ENCODE results near the gene MIA3. TPM values are rescaled to one million over a fixed set of nuclear protein-coding genes. Genes with fewer than 3 reads are reported as not detected.

Gene MIA3
- total and polyA plus RNA-seq, 9 of the 15 experiments (the other 6 are each of a cell fraction or from before 2014, with no cell fraction given), result 21.6 to 89.4 (median 40.8) TPM

GRCh38 chr1:222643938-222644635, 26.2 kb downstream of the MIA3 start (continued):
- TF ChIP-seq DEAF1 (CRISPR knock-in tag; IDR thresholded peaks at IDR 0.05), result no peak
- TF ChIP-seq GTF2A2 (tag; IDR thresholded peaks at IDR 0.05), result peak; percentile 52; the same call in 1 of the 2 replicates
- no peak; the same call in 1 of the 2 replicates for TF ChIP-seq HMGXB4 (CRISPR knock-in tag; IDR thresholded peaks at IDR 0.05)
- no peak for TF ChIP-seq FIP1L1 (IDR thresholded peaks at IDR 0.05; ENCODE audit: low read depth, low read length, poor library complexity, severe bottlenecking)
- no peak for TF ChIP-seq PRMT5 (CRISPR knock-in tag; IDR thresholded peaks at IDR 0.05)
- no peak for TF ChIP-seq NFATC3 (IDR thresholded peaks at IDR 0.05)
- peak; percentile 53 for TF ChIP-seq MAFG (tag; conservative IDR thresholded peaks at IDR 0.05)
- TF ChIP-seq NCOA6 (IDR thresholded peaks at IDR 0.05), result no peak
- no peak; the same call in 1 of the 2 replicates for TF ChIP-seq KLF13 (tag; IDR thresholded peaks at IDR 0.05; ENCODE audit: borderline replicate concordance, low read depth)
- TF ChIP-seq HDAC8 (tag; IDR thresholded peaks at IDR 0.05), result 0 out of 2 replicates have a peak, but pooled peaks have one; percentile 41
- 0 out of 2 replicates have a peak, but pooled peaks have one; percentile 26 for TF ChIP-seq LEF1 (IDR thresholded peaks at IDR 0.05)
- peak; percentile 87 to 98 for TF ChIP-seq SIN3A (IDR thresholded peaks at IDR 0.05; ENCODE audit: borderline replicate concordance in 2 of 2, control insufficient read depth in 1 of 2, low read depth in 2 of 2, low read length in 2 of 2)
- TF ChIP-seq ZNF143 (CRISPR knock-in tag; IDR thresholded peaks at IDR 0.05), result no peak
- TF ChIP-seq USF2 (CRISPR knock-in tag; IDR thresholded peaks at IDR 0.05), result no peak
- peak; percentile 98 for TF ChIP-seq ELF1 (tag; IDR thresholded peaks at IDR 0.05)
- peak; percentile 76; the same call in 1 of the 2 replicates for TF ChIP-seq CTBP1 (IDR thresholded peaks at IDR 0.05; ENCODE audit: borderline replicate concordance)
- no peak for TF ChIP-seq TGIF2 (CRISPR knock-in tag; IDR thresholded peaks at IDR 0.05)
- no peak for TF ChIP-seq FOXA1 (IDR thresholded peaks at IDR 0.05; ENCODE audit: borderline replicate concordance)
- TF ChIP-seq RAD21 (CRISPR knock-in tag; conservative IDR thresholded peaks at IDR 0.05 in 1 of 2, IDR thresholded peaks at IDR 0.05 in 1 of 2), result no peak
- no peak for TF ChIP-seq CHD4 (IDR thresholded peaks at IDR 0.05; ENCODE audit: insufficient read depth, insufficient replicate concordance, low read depth, low read length, poor library complexity, severe bottlenecking)
- TF ChIP-seq EHMT2 (IDR thresholded peaks at IDR 0.05), result no peak; the same call in 1 of the 2 replicates
- no peak for TF ChIP-seq MECOM (CRISPR knock-in tag; IDR thresholded peaks at IDR 0.05)
- no peak for TF ChIP-seq ZNF699 (CRISPR knock-in tag; IDR thresholded peaks at IDR 0.05; ENCODE audit: insufficient replicate concordance)
- TF ChIP-seq CREB1 (IDR thresholded peaks at IDR 0.05), result peak; percentile 99
- peak; percentile 99 for TF ChIP-seq CREB1 (CRISPR knock-in tag; IDR thresholded peaks at IDR 0.05)
